Aorta (tissue), 5 donors: ENCODE measurements around the gene PDE1A. TPM values are rescaled to one million over a fixed set of nuclear protein-coding genes. Genes with fewer than 3 reads are reported as not detected.
A peak's percentile ranks its signal among the peaks of the same experiment; 100 is the strongest.

Experiments used
- ATAC-seq: fragments of 200-7000 bp; cut with Tn5 transposase; one replicate; pipeline ENCODE4 v1.9.1; 2022; ENCODE audit warnings: moderate library complexity; ENCODE audit not compliant: low FRiP score
- DNase-seq, 2 donors: peaks; one replicate each; pipeline ENCODE4 v3.0.0-alpha.2; 2020
- H3K27ac ChIP-seq, 2 donors: one replicate each; pipeline ENCODE4 v1.5.1; 2013; ENCODE audit warnings: low read length in 2 of 2, mild to moderate bottlenecking in 2 of 2, moderate library complexity in 2 of 2, control low read depth in 1 of 2, inconsistent platforms in 1 of 2, low read depth in 1 of 2
- H3K27me3 ChIP-seq, 2 donors: one replicate each; pipeline ENCODE4 v1.6.1; 2013; ENCODE audit warnings: control low read depth in 1 of 2, low read length in 1 of 2, mild to moderate bottlenecking in 1 of 2, moderate library complexity in 1 of 2; ENCODE audit not compliant: insufficient read depth in 2 of 2, control insufficient read depth in 1 of 2
- H3K36me3 ChIP-seq, 2 donors: one replicate each; pipeline ENCODE4 v1.6.1; 2013; ENCODE audit warnings: control low read depth in 1 of 2, low read length in 1 of 2, mild to moderate bottlenecking in 1 of 2; ENCODE audit not compliant: insufficient read depth in 2 of 2, control insufficient read depth in 1 of 2
- H3K4me1 ChIP-seq, 2 donors: one replicate each; pipeline ENCODE4 v1.6.1; 2013; ENCODE audit warnings: low read length in 2 of 2, control low read depth in 1 of 2, mild to moderate bottlenecking in 1 of 2, moderate library complexity in 1 of 2; ENCODE audit not compliant: insufficient read depth in 2 of 2, control insufficient read depth in 1 of 2
- H3K4me3 ChIP-seq, 2 donors: one replicate each; pipeline ENCODE4 v1.5.1; 2013; ENCODE audit warnings: low read length in 2 of 2, control low read depth in 1 of 2, mild to moderate bottlenecking in 1 of 2
- H3K9me3 ChIP-seq: one replicate; pipeline ENCODE4 v1.6.1; 2013; ENCODE audit warnings: mild to moderate bottlenecking, low read length; ENCODE audit not compliant: control insufficient read depth
- WGBS, 2 donors: extraction: QIAGEN DNeasy Blood & Tissue Kit; methylation state at CpG; one replicate each; pipeline ENCODE4 v1.1.7; 2013; 5-methylcytosine and 5-hydroxymethylcytosine counted together
- intact Hi-C, 2 donors: fragments of 100-400 bp; cut with DNase I; formaldehyde crosslinking; loops; one replicate each; pipeline versions ENCODE4 v1.14.2 to v1.15.0; 2022
- polyA plus RNA-seq, 2 donors: library from polyadenylated mRNA; stranded (reverse); fragments of 200-250 nt; gene quantifications; one replicate each; pipeline ENCODE4 v1.2.3, GENCODE V29; 2013
- total RNA-seq, 2 donors: library from RNA; stranded (reverse); fragmentation: NEBNext Ultra II Directional; extraction: Animal tissue kit (Norgen Biotek cat#: 25700); gene quantifications; one replicate each; pipeline ENCODE4 v1.2.1, GENCODE V29; 2021
- donor health status: healthy with polysubstance abuse.
- donor health status: Bipolar disorder and iron deficiency.
- donor health status: DM: no; HTN: no; CAD: no.
- donor health status: DM: no; HTN: no; CAD: no.
- donor health status: DM: yes; HTN: yes; CAD: no.

PDE1A gene
- total and polyA plus RNA-seq, 4 donors, result 17.1 to 34.1 (median 27.6) TPM

- no peak for DNase-seq
Observed at GRCh38 chr2:182165202-182165601, 261.6 kb downstream of the PDE1A start.

DNA sequence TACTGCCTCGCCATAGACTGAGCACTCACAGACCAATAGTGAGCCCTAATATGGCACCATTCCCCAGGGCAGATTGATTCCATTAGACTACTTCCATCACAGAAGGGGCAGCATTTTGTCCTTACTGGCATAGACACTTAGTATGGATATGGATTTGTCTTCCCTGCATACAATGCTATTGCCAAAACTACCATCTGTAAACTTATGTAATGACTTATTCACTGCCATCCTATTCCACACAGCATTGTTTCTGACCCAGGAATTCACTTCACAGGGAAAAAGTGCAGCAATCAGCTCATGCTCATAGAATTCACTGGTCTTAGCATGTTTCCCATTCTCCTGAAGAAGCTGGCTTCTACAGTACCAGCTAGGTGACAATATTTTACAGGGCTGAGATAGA is 262.1 kb downstream of the PDE1A start:
- Histone ChIP-seq H3K36me3 (no peaks in the 10 kb centered on the region), H3K27ac (no peak overlapping the region), H3K4me1 (peaks cover 0 to 3% of the 10 kb centered on the region in 2 donors), H3K4me3 (no peak overlapping the region), H3K9me3 (no peaks in the 10 kb centered on the region), H3K27me3 (no peaks in the 10 kb centered on the region)
- intact Hi-C loops, result no loop called here
- DNase-seq, result no peak
- WGBS, 2 donors, result 88% methylated on average over 1 of the region's 1 CpG
- ATAC-seq, result no peak

More at GRCh38 chr2:182165202-182165601, 261.6 kb downstream of the PDE1A start:
- H3K4me1 ChIP-seq, result peaks cover 0 to 3% of the 10 kb centered on the region in 2 donors
- ATAC-seq, result no peak
- intact Hi-C loops, result no loop called here
- H3K4me3 ChIP-seq, result no peak overlapping the region
- 42 to 58% methylated on average over 2 of the region's 2 CpGs for WGBS, 2 donors
- no peak overlapping the region for H3K27ac ChIP-seq
- no peaks in the 10 kb centered on the region for H3K9me3 ChIP-seq
- no peaks in the 10 kb centered on the region for H3K27me3 ChIP-seq
- H3K36me3 ChIP-seq, result no peaks in the 10 kb centered on the region

GRCh38 chr2:182163878-182164277 is 263.0 kb downstream of the PDE1A start:
- no peaks in the 10 kb centered on the region for H3K36me3 ChIP-seq
- intact Hi-C loops, result no loop called here
- H3K27ac ChIP-seq, result no peak overlapping the region
- H3K27me3 ChIP-seq, result no peaks in the 10 kb centered on the region
- no peaks in the 10 kb centered on the region for H3K9me3 ChIP-seq
- peaks cover 0 to 3% of the 10 kb centered on the region in 2 donors for H3K4me1 ChIP-seq
- WGBS, 2 donors, result 95 to 97% methylated on average over 3 of the region's 3 CpGs
- ATAC-seq (no peak), DNase-seq (no peak)
- no peak overlapping the region for H3K4me3 ChIP-seq

- Histone ChIP-seq H3K27me3 (no peaks in the 10 kb centered on the region), H3K36me3 (no peaks in the 10 kb centered on the region), H3K4me1 (peaks cover 0 to 2% of the 10 kb centered on the region in 2 donors), H3K9me3 (no peaks in the 10 kb centered on the region), H3K4me3 (no peak overlapping the region), H3K27ac (peak overlapping the region in 1 of 2 donors; percentile 28)
- peak; percentile 78 for ATAC-seq
- intact Hi-C loops, result no loop called here
- 0 to 8% methylated on average over 2 of the region's 2 CpGs for WGBS, 2 donors
- no peak for DNase-seq
Observed at GRCh38 chr2:182148344-182148743, 278.5 kb downstream of the PDE1A start.

- DNase-seq, result peak in 1 of 2 donors; percentile 55
- ATAC-seq, result no peak
- Histone ChIP-seq H3K4me1 (peaks cover 0 to 2% of the 10 kb centered on the region in 2 donors), H3K4me3 (no peak overlapping the region), H3K36me3 (no peaks in the 10 kb centered on the region), H3K27ac (no peak overlapping the region), H3K9me3 (no peaks in the 10 kb centered on the region), H3K27me3 (no peaks in the 10 kb centered on the region)
- intact Hi-C loops, result no loop called here
- 0 to 4% methylated on average over 1 of the region's 1 CpG for WGBS, 2 donors
Observed at GRCh38 chr2:182144776-182145165, 282.1 kb downstream of the PDE1A start.

- H3K27me3 ChIP-seq, result no peaks in the 10 kb centered on the region
- no peaks in the 10 kb centered on the region for H3K36me3 ChIP-seq
- H3K27ac ChIP-seq, result peak overlapping the region in 1 of 2 donors; percentile 48
- peaks cover 0 to 2% of the 10 kb centered on the region in 2 donors for H3K4me1 ChIP-seq
- no peaks in the 10 kb centered on the region for H3K9me3 ChIP-seq
- H3K4me3 ChIP-seq, result no peak overlapping the region
- intact Hi-C loops, result no loop called here
- whole genome bisulfite sequencing, 2 donors, result 70 to 75% methylated on average over 7 of the region's 7 CpGs
- DNase-seq (no peak), ATAC-seq (no peak)
Observed at GRCh38 chr2:182144041-182144775, 282.6 kb downstream of the PDE1A start.

DNA sequence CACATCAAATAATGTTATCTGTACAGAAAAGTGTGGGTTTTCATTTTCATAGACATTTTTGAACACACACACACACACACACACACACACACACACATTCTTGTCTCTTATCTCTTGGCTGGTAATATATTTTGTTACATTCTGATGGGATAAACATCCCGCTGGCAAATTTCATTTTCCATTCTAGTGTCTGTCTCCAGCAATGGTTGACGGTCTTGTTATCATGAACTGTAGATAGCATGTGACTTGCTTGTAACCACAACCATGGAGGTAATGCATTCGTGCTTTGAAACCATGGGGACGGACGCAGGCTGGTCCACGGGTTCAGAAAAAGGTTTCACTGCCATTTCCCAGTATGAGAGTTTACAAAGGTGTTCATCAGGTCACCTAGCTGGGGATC is 284.8 kb downstream of the PDE1A start:
- DNase-seq (no peak), ATAC-seq (no peak)
- Histone ChIP-seq H3K36me3 (no peaks in the 10 kb centered on the region), H3K4me3 (no peak overlapping the region), H3K27ac (no peak overlapping the region), H3K27me3 (no peaks in the 10 kb centered on the region), H3K9me3 (no peaks in the 10 kb centered on the region), H3K4me1 (peaks cover 0 to 2% of the 10 kb centered on the region in 2 donors)
- intact Hi-C loops, result no loop called here
- 67 to 74% methylated on average over 6 of the region's 6 CpGs for whole genome bisulfite sequencing, 2 donors

DNA sequence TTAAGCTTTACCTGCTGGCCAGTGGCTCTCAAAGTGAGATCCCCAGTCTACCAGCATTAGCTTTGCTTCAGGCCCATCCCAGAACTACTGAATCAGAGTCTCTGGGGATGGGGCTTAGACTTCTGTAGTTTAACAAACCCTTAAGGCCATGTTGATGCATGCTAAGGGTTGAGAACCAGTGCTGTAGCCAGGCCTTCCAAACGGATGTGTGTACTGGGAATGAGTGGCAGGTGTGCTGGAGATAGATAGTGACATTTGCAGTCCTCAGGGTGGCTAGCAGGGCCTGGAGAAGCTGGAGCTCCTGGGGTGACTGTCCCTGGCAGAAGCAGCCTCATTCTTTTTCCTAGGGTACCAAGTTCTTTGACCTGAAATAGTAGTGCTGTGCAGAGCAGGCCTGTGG is 292.6 kb downstream of the PDE1A start:
- Histone ChIP-seq H3K27ac (no peak overlapping the region), H3K4me1 (peaks cover 0 to 3% of the 10 kb centered on the region in 2 donors), H3K27me3 (no peaks in the 10 kb centered on the region), H3K4me3 (no peak overlapping the region), H3K9me3 (no peaks in the 10 kb centered on the region), H3K36me3 (no peaks in the 10 kb centered on the region)
- DNase-seq (no peak), ATAC-seq (no peak)
- intact Hi-C loops, result loop anchor here in 1 of 2 donors (5.0 kb wide), 1 partner anchor 392 kb away; no protein-coding TSS in a partner anchor
- 69% methylated on average over 1 of the region's 1 CpG for WGBS, 2 donors
